GM12873 (cell line): ENCODE results near the gene FTL.

Experiments used
- TF ChIP-seq, protein P1 (sequence below): IDR thresholded peaks from 2 replicates; pipeline ENCODE4 v1.5.1; 2012; ENCODE audit warnings: low read depth, mild to moderate bottlenecking, moderate library complexity, low read length, control low read depth; ENCODE audit not compliant: insufficient read depth; ENCODE audit errors: missing control alignments

FTL gene

DNA sequence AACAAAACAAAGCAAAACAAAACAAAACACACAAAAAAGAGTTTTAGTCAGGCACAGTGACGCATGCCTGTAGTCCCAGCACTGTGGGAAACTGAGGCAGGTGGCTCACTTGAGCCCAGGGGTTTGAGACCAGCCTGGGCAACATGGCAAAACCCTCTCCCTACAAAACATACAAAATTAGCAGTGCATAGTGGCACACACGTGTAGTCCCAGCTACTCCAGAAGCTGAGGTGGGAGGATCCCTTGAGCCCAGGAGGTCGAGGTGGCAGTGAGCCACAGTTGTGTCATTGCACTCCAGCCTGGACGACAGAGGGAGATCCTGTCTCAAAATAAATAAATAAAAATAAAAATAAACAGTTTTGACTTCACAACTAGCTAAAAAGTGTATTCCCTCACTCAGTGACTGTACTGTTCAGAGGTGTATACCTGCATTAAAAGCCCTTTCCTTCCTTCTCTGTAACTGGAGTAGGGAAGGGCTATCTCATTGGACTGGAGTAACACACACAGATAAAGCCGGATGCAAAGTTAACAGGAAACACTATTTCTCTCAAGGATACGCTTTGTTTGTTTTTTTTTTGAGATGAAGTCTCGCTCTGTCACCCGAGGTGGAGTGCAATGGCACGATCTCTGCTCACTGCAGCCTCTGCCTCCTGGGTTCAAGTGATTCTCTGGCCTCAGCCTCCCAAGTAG lies 14.1 kb upstream of the FTL start:
- TF ChIP-seq, protein P1, sequence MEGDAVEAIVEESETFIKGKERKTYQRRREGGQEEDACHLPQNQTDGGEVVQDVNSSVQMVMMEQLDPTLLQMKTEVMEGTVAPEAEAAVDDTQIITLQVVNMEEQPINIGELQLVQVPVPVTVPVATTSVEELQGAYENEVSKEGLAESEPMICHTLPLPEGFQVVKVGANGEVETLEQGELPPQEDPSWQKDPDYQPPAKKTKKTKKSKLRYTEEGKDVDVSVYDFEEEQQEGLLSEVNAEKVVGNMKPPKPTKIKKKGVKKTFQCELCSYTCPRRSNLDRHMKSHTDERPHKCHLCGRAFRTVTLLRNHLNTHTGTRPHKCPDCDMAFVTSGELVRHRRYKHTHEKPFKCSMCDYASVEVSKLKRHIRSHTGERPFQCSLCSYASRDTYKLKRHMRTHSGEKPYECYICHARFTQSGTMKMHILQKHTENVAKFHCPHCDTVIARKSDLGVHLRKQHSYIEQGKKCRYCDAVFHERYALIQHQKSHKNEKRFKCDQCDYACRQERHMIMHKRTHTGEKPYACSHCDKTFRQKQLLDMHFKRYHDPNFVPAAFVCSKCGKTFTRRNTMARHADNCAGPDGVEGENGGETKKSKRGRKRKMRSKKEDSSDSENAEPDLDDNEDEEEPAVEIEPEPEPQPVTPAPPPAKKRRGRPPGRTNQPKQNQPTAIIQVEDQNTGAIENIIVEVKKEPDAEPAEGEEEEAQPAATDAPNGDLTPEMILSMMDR = no peak

DNA sequence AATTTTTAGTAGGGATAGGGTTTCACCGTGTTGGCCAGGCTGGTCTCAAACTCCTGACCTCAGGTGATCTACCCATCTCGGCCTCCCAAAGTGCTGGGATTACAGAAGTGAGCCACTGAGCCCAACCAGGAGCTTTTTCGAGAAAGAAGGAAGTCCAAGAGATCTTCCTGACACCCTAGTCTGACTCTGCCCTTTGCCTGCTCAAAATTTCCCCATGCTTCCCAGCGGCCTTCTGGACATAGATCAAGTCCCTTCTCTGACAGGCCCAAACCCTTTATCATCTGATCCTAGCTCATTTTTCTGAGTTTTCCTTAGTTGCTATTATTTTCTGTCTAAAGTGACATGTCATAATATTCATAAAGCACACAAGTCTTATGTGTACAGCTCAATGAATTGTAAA lies 12.0 kb upstream of the FTL start:
- TF ChIP-seq, protein P1 = no peak

DNA sequence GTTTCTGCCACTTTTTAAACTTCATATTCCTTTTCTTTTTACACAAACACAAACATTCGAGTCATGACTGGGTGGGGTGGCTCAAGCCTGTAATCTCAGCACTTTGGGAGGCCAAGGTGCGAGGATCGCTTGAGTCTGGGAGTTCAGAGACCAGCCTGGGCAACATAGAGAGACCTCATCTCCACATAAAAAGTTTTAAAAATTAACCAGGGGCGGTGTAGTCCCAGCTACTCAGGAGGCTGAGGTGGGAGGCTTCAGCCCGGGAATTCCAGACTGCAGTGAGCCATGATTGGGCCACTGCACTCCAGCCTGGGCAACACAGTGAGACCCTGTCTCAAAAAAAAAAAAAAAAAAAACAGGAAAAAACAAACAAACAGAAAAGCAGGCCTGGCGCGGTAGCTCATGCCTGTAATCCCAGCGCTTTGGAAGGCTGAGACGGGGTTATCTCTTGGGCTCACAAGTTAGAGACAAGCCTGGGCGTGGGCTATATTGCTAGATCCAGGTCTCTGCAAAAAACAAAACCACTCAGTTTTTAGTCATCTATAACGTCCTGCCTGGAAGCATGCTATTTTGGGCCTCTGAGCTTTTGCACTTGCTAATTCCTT lies 11.0 kb upstream of the FTL start:
- TF ChIP-seq, protein P1 = no peak

DNA sequence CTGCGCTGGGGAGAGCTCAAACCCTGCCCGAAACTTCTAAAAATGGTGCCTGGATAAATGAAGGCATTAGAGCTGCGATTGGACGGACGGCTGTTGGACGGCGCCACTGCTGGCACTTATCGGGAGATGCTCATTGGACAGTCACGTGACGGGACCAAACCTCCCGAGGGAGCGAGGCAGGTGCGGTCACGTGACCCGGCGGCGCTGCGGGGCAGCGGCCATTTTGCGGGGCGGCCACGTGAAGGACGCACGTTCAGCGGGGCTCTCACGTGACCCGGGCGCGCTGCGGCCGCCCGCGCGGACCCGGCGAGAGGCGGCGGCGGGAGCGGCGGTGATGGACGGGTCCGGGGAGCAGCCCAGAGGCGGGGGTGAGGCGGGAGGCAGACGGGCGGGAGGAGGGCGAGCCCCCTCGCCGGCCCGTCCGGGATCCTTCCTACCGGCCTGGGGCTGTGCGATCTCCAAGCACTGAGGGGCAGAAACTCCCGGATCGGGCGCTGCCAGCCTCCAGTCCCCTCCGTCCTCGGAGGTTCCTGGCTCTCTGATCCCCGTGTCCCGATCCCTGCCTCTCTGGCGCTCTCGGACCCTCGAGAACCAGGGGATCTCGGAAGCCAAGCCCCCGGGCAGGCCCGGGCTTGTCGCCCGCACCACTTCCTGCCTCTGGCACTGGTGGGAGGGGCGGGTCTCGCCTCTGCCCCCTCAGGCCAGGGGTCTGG lies 10.4 kb upstream of the FTL start, which contains the start of gene BAX:
TSS of gene BAX (plus strand) at position 281 of the 713 bp plus-strand sequence. CDS start at position 335, 54 bp downstream.
- TF ChIP-seq, protein P1 = peak; percentile 17

DNA sequence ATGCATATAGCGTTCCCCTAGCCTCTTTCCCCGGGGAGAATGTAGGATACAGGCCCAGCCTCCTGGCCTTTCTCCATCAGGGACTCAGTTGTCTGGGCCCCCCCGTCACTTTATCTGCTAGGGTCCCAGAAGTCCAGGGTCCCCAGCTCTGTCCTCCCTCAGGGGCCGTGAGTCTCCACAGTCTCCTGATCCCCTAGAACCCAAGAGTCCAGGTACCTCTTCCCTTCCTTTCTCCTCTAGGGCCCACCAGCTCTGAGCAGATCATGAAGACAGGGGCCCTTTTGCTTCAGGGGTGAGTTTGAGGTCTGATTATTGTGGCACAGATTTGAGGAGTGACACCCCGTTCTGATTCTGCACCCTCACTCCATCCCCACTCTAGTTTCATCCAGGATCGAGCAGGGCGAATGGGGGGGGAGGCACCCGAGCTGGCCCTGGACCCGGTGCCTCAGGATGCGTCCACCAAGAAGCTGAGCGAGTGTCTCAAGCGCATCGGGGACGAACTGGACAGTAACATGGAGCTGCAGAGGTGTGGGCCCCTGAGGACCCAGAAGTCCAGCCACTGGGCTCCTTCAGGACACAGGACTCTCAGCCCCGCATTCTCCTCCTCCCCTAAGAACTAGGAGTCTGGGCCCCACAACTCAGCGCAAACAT lies 9.7 kb upstream of the FTL start:
- TF ChIP-seq, protein P1 = no peak

DNA sequence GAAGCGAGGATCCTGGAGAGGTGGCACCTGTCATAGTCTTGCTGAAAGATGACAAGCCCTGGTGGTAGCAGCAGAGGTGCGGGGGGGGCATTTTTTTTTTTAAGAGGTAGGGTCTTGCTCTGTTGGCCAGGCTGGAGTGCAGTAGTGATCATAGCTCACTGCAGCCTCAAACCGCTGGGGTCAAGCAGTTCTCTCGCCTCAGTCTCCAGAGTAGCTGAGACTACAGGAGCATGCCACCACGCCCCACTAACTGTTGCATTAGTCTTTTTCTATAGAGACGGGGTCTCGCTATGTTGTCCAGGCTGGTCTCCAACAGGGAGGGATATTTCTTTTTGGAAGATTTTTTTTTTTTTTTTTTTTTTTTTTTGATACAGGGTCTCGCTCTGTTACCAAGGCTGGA lies 7.1 kb upstream of the FTL start:
- TF ChIP-seq, protein P1 = no peak
